Measurements from ENCODE around the gene HOXB3. TPM values are rescaled to one million over a fixed set of nuclear protein-coding genes. Genes with fewer than 3 reads are reported as not detected.
A peak's percentile ranks its signal among the peaks of the same experiment; 100 is the strongest.

Gene HOXB3
- total RNA-seq: 1.6 TPM
- long read RNA-seq, partial matches to known transcripts: 0 of 1 reads
- long read RNA-seq, other reads (novel, unspliced or antisense): 1 of 1 reads

DNA sequence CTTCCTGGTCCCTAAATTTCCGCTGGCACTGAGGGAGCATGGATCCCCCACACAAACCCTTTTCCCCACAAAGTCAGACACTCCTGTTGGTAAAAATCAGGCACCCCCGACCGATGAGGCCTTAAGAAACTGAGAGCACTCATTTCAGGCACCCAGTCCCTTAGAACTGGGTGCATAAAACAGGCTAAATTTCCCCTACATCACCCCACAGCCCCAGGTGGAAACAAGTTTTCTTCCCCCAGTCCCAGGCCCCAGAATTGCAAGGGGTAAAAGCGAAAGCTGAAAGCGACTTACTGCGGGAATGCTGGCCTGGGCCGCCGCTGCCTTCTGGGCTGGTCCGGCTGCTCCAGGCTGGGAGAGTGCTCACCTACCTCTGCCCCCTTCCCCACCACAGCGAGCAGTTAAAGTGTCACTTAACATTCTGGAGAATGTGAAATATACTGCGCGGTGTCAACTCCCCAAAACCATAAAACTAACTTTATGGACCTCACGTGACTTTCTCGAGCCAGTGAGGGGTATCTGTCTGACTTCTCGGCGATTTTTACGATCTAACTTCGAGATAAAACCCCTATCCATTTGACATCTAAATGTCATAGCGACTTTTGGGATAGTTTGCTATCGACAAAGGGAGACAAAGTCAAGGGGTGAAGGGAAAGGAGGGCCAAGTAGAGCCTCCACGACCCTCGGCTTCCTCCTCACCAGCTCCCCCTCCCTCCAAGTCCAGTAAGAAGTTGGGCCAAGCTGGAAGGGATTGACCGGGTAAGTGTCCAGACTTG, at the start of gene HOXB3:
Gene HOXB3 (minus strand): TSS at position 411 of the 776 bp plus-strand sequence. CDS start 37,767 bp downstream, outside the sequence.
- intact Hi-C loops (cut with DNase I): loop anchor here (10.0 kb wide), 1 partner anchor 245 kb away; no protein-coding TSS in a partner anchor

DNA sequence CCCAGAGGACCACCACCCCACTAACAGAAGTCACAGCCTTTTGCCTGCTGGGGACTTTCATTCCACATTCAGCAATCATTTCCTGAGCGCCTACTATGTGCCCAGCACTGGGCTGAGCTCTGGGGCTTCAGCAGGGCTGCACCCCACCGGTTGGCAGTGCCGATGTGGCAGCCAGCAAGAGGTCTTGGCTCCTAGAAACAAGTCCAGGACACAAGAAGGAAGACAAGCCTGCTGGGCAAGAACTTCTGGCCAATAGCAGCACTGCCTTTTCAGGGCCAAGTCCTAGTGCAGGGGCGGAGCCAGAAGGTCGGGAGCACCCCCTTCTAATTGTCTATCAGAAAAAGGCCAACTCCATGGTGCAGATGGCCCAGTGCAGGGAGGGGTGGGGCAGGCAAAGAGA, 49.1 kb upstream of the HOXB3 start:
- ATAC-seq (ENCODE audit: poor library complexity): no peak
- intact Hi-C loops (cut with DNase I): no loop called here
- no peak for DNase-seq

More for the DNA sequence above, at the start of gene HOXB3:
- no peak for DNase-seq
- ATAC-seq (ENCODE audit: poor library complexity): no peak

DNA sequence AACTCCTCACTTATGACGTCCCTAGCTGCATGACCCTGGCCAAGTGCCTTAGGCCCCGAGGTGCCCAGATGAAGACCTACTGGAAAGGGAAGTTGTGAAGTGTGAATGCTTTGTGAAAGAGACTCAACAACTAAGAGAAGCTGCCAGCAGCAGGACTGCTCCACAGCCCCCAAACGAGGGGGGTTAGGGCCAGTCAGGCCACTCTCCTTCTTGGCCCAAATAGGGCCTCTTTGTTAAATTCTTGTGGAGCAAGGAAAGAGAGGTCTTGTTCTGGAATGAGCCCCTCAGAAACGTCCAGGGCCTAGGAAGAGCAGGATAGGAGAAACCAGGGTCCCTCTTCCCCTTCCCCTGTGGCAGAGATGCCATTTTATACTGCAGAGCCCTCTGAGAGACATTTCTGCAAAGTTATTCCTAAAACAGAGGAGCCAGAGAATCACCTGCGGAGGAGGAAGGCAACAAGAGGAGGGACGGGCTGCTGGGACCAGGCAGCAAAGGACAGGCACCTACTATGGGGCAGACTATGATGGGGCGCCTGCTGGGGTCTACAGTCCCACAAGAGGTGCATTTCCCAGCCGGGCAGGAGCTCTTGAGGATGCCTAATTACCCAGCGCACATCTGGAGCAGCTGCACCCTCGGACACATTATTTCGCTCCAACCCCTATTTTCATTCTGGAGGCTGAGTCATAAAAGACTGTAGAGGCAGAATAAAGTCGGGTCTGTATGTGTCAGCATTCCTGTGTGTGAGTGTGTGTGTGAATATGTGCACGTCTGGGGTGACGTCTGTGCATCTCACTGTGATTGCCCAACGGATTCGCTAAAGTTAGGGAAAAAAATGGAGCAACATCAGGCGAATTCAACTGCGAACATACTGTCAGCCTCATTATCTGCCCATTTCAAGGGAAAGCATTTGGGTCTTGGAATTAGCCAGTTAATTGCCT, 47.6 kb upstream of the HOXB3 start:
- ATAC-seq (ENCODE audit: poor library complexity) (no peak), DNase-seq (no peak)
- intact Hi-C loops (cut with DNase I): no loop called here

DNA sequence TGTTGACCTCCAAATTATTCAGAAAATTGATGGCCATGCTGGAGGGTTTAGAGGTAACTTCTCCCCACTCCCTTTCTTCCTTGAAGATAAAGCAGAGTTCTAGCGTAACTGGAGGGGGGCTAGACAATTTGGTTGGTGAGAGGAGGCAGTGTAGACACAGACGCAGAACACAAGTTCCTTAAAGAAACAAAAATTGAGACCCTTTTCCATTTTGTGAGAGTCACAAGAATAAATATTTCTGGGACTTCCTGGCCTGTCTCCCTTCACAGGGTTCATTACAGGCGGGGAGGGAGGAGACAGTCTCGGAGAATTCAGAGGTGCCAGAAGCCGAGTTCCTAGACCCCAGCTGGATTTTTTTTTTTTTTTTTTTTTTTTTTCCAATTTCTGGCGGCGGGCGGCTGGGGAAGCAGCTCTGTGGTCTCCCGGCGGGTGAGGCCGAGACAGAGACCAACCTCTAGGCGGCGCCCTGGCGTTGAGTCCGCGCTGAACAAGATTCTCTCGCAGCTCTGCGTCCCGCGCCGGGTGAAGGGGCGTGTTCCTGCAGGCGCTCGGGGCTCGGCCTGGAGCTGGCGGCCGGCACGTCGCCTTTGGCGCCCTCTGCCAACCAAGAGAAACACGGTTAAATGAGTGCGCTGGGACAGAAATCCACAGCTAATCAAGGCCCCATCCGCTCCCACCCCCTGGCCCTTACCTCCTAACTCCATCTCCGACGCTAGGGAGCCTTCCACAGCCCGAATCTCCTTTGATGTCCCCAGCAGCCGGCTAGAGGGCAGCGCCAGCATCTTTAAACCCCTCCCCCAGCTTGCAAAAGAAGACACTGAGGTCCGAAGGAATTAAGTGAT, 46.4 kb upstream of the HOXB3 start:
- ATAC-seq (ENCODE audit: poor library complexity): peak; percentile 65
- intact Hi-C loops (cut with DNase I): no loop called here
- peak; percentile 76 for DNase-seq

DNA sequence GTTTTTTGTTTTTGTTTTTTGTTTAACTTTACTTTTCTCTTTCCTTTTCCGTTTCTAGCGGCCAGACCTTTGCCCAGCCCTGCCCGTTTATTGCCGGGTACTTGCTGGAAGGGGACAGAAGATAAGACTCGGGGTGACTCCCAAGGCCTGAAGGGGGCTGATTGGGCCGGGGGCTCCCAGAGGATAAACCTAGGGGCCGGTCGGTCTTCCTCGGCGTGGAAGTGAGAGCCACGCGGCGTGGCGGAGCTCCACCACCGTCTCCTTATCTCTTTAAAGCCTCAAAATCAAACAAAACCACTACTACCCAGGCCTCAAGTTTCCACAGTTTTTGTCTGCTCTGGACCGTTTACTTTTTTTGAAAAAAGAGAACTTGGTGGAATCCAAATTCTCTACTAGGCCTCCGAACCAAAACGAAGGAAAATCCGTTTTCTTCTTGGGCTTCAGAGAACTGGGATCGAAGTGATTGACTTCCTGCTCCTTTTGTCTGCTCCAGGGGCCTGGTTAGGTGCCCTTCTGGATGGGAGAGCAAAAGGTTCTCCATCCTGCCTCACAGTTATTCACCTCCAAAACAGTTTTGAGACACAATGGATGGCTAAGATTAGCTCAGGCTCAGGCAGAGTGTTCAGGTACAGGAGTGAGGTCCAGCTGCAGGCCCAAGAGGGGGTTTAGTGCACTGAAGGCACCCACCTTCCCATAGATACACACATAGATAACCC, 44.6 kb upstream of the HOXB3 start:
- ATAC-seq (ENCODE audit: poor library complexity) (no peak), DNase-seq (no peak)
- intact Hi-C loops (cut with DNase I): no loop called here

DNA sequence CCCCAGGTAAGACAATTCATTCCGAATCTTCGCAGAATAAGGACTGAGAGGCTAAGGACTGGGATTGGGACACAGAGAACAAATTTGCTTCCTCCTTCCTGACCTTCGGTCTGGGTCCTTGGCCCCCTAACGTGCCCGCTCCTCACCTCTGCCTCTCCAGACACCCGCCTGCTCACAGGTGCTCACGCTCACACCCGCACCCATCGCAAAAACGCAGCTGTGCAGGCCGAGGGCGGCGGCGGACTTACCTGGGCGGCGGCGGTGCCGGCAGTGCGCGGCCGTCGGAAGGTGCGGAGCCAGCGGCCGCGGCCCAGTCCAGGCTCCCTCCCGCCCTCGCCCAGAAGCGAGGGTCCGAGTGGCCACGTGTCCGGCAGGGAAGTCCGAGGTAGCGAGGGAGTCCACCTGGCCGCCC, 43.2 kb upstream of the HOXB3 start:
- DNase-seq (no peak), ATAC-seq (ENCODE audit: poor library complexity) (no peak)
- intact Hi-C loops (cut with DNase I): no loop called here

DNA sequence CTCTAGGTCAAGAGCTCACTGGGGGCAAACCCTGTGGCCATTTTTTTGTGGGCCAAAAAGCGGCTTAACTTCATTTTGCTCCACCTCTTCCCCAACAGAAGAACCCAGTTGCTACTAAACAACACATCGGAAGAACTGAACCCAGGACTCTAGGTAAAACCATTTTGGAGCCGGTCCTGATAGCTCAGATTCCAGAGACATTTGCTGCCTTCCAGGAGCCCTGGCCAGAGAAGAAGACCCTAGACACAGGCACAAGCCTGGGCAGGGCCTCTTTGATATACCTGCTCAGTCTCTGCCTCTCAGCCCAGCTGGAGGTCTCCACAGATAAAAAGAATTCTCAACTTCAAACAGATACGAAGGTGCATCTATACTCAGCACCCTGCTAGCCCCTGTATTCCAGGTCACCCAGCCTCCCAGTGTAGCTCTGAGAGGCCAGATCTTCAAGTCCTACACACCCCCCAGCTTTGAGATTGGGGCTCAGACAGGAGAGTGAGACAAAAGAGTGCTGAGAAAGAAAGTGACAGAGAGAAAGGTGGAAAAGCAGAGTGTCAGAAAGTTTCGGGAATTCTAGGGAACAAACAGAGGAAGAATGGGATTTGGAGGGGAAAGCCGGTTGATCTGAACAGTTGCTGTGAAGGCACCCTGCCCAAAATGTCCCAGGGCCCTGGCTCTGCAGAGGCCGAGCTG, 42.7 kb upstream of the HOXB3 start:
- no peak for ATAC-seq (ENCODE audit: poor library complexity)
- no peak for DNase-seq
- intact Hi-C loops (cut with DNase I): no loop called here

DNA sequence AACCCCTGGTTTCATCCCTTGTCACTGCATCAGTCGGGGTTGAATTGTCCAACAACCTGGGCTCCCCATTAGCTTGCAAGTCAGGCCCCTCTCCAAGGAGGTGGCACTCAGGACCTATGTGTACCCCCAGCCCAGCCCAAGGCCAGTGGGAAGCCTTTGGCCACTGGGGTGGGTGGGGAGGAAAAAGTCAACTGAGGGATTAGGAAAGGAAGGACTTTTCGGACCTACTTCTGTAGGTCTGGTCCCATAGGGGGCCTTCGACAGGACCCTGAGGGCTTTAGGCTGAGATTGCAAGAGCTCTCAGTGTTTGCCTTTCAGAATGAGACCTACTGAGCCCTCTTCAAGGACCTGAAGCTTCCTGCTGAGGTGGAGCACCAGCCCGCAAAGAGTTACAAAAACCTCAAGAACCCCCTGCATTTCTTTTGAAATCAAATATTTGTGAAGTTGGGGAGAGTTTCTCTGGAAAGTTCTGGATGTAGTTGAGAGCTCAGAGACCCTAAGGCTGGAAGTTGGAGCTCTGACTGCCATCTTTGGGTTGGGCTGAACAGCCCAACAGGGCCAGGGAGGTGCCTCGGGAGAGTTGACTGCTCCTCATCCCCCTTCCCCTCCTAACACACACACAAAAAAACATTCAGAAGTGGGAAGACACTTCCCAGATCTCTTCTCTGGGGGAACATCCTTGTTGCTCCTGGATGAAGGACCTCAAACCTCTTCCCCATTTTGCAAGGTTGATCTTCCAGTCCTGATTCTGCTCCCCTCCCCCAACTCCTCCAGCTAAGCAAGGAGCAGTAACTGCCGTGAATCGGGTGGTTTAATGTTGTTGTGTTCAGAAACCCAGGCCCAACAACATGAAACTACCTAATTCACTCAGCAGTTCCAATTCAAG, 41.9 kb upstream of the HOXB3 start:
- intact Hi-C loops (cut with DNase I): no loop called here
- ATAC-seq (ENCODE audit: poor library complexity): no peak
- no peak for DNase-seq

DNA sequence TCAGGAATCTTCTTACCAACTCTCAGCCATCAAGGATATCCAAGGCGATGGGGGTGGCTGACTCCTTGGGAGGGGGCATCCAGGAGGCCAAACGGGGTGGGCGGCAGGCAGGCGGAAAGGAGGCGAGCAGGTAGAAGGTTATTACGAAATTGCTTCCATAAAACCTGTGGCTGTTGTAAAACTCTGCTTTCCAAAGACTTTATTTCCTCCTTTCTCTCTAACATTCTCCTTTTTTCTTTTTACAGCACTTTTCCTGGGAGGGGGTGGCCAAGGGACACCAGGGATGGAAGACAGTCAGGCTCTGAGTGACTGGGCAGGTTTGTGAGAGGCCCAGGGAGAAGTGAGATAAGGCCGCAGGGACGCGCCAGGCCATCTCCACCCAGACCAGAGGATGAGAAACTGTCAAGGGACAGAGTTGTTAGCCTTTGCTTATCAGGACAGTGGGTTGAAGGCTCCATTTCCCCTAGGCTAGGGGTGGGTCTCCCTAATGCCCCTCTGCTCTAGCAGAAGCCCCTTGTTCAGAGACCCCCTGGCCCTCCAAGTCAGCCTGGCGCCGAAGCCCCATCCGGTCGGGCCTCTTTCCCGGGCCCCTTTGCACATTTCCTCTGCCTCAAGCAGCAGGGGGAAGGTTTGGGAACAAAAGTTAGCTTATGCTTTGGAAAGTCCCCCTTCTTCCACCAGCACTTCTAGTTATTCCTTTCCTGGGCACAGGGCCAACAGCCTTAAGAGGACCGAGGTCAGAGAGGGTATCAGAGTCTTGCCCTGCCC, 41.1 kb upstream of the HOXB3 start:
- DNase-seq (no peak), ATAC-seq (ENCODE audit: poor library complexity) (no peak)
- intact Hi-C loops (cut with DNase I): no loop called here

DNA sequence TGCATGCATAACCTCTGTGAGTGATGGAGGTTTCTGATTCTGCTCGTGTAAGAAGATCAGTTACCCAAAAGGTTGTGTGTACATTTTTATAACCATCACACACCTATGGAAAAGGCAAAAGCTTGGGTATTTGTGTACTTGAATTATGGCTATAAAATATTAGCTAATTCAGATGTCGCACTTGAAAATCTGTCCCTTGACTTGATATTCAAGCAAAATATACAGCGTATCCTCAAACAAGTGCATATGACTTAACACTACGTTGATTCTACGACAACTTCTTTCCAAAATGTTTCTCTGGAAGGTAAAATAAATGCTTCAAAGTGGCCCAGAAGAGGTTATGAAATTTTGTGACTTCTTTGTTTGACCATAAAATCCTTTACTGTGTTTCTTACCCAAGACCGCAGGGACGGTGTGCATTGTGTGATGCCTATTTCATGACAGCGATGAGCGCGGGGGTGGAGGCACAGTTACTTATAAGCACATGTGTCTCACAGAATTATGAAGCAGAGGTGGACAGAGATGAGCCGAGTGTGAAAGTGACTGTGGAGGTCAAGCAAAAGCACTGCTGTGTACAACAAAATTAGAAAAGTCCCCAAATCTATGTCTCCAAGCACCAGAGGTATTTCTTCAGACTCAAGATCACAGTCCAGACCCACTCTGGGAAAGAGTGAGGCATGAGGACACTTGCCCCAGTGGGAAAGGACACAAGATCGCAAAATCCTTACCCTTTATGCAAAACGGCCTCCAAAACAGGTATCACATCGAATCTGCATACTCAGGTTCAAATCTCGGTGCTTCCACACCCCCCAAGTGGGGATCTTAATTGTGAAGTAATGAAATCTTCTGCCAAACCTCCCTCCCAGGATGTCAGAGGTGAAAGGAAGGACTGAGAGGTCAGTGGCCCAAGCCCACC, 40.2 kb upstream of the HOXB3 start:
- DNase-seq: no peak
- intact Hi-C loops (cut with DNase I): no loop called here
- no peak for ATAC-seq (ENCODE audit: poor library complexity)

DNA sequence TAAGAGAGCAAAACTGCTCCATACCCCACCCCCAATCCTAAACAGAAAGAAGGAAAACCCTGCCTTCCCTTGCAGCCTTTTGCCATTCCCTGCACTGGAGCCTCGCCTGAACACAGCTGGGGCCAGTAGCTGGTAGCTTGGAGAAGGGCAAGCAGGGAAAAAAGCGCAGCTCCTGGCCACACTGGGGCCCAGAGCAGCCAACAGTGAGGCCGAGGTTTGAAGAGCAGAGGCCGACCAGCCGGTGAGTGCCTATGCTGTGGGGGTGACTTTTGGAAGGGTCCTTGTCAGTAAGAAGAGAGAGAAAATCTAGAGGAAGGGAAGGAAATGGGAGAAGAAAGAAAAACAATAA, 39.3 kb upstream of the HOXB3 start:
- no peak for ATAC-seq (ENCODE audit: poor library complexity)

DNA sequence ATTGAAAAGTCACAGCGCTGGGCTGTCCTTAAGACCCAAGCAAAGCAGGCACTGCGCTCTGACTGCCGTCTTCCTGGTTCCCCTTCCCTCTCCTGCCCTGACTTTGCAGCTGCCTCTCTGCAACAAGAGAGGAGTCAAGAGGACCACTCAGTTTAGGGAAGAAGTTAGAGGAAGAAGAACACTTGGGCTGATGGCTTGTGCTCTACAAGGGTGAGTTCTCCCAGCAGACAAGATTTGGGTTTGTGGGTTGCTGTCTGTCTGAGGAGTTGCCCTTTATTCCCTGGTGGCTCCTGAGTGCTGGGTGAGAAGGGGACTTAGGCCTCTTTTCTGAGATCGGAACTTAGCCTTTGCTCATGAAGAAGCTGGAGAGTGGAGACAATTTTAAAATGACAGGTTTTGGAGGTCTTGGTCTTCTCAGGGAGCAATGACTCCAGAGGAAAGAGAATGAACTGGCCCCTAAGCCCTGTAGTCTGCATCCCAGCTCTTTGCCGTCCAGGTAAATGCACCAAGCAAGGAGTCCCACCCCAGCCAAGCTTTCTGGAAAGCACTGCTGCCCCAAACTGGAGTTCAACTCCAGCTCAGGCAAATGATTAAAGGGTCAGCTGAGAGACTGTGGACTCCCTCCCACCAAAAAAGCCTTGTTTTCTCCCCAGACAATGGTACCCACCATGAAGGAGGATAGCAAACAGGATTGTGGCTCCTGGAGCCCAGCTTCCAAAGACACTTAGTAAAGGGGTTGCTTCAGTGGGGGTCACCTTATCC, 38.8 kb upstream of the HOXB3 start:
- DNase-seq: no peak
- ATAC-seq (ENCODE audit: poor library complexity): no peak
- intact Hi-C loops (cut with DNase I): no loop called here

More for the DNA sequence above, 39.3 kb upstream of the HOXB3 start:
- intact Hi-C loops (cut with DNase I): no loop called here
- DNase-seq: no peak

DNA sequence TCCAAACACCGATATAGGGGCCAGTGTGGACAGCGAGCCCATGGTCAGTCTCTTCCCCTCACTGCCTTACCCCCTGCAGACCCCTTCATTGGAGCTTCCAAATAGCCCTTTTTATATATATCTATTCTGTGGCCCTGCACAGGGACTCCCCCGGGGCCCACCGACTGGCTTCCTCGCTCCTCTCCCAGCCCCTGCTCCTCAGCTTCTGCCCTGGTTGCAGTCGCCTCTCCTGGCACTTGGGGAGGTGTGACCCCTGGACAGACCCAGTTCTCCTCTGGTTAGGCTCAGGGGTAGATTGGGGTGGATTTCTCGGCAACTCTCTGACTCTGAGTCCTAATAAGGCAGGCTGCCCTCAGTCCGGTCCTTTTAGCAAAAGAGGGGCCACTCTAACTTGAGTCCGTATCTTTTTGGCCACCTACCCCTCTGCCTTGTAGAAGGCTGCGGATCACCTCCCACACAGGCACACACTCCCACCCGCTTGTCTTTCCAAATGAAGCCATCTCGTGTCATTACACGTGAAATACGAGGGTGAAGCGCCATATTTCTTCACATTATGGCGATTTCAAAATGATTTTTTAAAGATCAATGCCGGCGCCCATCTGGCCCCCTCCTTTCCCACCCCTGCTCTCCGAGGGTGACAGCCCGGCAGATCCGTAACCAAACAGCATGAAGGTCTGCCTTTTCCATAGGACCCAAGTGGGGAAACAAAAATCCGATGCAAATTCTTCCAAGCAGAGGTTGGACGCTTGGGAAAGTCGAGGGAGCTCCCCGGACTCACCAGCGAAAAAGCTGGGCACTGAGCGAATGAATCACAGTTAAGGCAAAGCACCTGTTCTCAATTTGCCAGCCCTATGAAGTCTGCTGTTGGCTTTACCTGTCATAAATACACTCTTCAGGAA, 37.8 kb upstream of the HOXB3 start:
- ATAC-seq (ENCODE audit: poor library complexity): no peak
- intact Hi-C loops (cut with DNase I): no loop called here

More for the DNA sequence above, 37.8 kb upstream of the HOXB3 start:
- DNase-seq: no peak

Data from Right ventricle myocardium superior (tissue), 1 donor.